ENCODE data around the gene CTNND2. TPM values are rescaled to one million over a fixed set of nuclear protein-coding genes. Genes with fewer than 3 reads are reported as not detected.

CTNND2 gene
- total and polyA plus RNA-seq, 9 of the 15 experiments (the other 6 are each of a cell fraction or from before 2014, with no cell fraction given) = 0.03 to 0.35 TPM; not detected in 7

GRCh38 chr5:11429254-11429653 lies 475.0 kb downstream of the CTNND2 start (continued):
- no peak for TF ChIP-seq PRPF4 (IDR thresholded peaks at IDR 0.05; ENCODE audit: insufficient read depth, low read depth, low read length, poor library complexity, severe bottlenecking)
- TF ChIP-seq CHD1 (IDR thresholded peaks at IDR 0.05; ENCODE audit: low read length) = no peak

- H3K4me2 ChIP-seq (ENCODE audit: insufficient read depth, low read length) = no peak overlapping the region
- no peak overlapping the region for H3K9ac ChIP-seq (ENCODE audit: insufficient read depth in 1 of 2, low read depth in 2 of 2, low read length in 2 of 2)
- no peaks in the 10 kb centered on the region for H3K27me3 ChIP-seq (ENCODE audit: control insufficient read depth in 2 of 2, insufficient read depth in 2 of 2, low read length in 2 of 2)
- DNase-seq (ENCODE audit: extremely low read depth in 1 of 4, low spot score in 3 of 4) (no peak), ATAC-seq (no peak), FAIRE-seq (no peak)
- intact Hi-C loops (cut with micrococcal nuclease) (no loop called here), in situ Hi-C loops (cut with MboI) (no loop called here)
- 0% methylated on average over 1 of the region's 1 CpG for WGBS (ENCODE audit: insufficient coverage, low coverage, missing lambda C conversion rate)
- H3K79me2 ChIP-seq (ENCODE audit: control insufficient read depth, insufficient read depth, low read length) = no peaks in the 10 kb centered on the region
- no peak overlapping the region for H3K27ac ChIP-seq (ENCODE audit: extremely low read depth, low read depth, low read length)
- no peak overlapping the region for H3K4me3 ChIP-seq
- no TSS peak for BruUV-seq (replicated peaks)
- POLR2A ChIA-PET = interaction anchor here (0.6 kb wide), 1 partner anchor 1901 kb away, joined by 7 read pairs; no protein-coding TSS in a partner anchor
- CTCF ChIA-PET (ENCODE audit: low intra/inter-chr PET ratio) = no interaction called here
- H3K4me1 ChIP-seq (replicated peaks in 1 of 2; ENCODE audit: control insufficient read depth in 2 of 2, insufficient read depth in 2 of 2, low read length in 2 of 2) = no peaks in the 10 kb centered on the region
- H3K36me3 ChIP-seq (ENCODE audit: control insufficient read depth, insufficient read depth, low read length) = no peaks in the 10 kb centered on the region
- no peaks in the 10 kb centered on the region for H3K9me1 ChIP-seq (ENCODE audit: control insufficient read depth, insufficient read depth, low read length)
- H2AFZ ChIP-seq (ENCODE audit: low read depth, low read length) = no peak overlapping the region
- H4K20me1 ChIP-seq (replicated peaks; ENCODE audit: control insufficient read depth, insufficient read depth, low read length) = no peaks in the 10 kb centered on the region
- no peaks in the 10 kb centered on the region for H3K9me3 ChIP-seq (replicated peaks; ENCODE audit: control insufficient read depth, insufficient read depth, low read depth, low read length)
- TF ChIP-seq, protein P1, sequence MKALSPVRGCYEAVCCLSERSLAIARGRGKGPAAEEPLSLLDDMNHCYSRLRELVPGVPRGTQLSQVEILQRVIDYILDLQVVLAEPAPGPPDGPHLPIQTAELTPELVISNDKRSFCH (CRISPR knock-in tag; IDR thresholded peaks at IDR 0.05) = no peak
- TF ChIP-seq, protein P1 (tag; IDR thresholded peaks at IDR 0.05) = no peak
- TF ChIP-seq HDAC3 (IDR thresholded peaks at IDR 0.05; ENCODE audit: borderline replicate concordance, partially characterized antibody) = no peak
- no peak for TF ChIP-seq RBM14 (IDR thresholded peaks at IDR 0.05; ENCODE audit: borderline replicate concordance, insufficient read depth, low read depth, low read length)
- TF ChIP-seq, protein P2, sequence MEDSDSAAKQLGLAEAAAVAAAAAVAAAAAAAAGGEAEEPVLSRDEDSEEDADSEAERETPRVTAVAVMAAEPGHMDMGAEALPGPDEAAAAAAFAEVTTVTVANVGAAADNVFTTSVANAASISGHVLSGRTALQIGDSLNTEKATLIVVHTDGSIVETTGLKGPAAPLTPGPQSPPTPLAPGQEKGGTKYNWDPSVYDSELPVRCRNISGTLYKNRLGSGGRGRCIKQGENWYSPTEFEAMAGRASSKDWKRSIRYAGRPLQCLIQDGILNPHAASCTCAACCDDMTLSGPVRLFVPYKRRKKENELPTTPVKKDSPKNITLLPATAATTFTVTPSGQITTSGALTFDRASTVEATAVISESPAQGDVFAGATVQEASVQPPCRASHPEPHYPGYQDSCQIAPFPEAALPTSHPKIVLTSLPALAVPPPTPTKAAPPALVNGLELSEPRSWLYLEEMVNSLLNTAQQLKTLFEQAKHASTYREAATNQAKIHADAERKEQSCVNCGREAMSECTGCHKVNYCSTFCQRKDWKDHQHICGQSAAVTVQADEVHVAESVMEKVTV (CRISPR knock-in tag; IDR thresholded peaks at IDR 0.05) = no peak
- TF ChIP-seq L3MBTL2 (IDR thresholded peaks at IDR 0.05) = no peak
- TF ChIP-seq CXXC5 (CRISPR knock-in tag; IDR thresholded peaks at IDR 0.05) = no peak
- TF ChIP-seq, protein P3, sequence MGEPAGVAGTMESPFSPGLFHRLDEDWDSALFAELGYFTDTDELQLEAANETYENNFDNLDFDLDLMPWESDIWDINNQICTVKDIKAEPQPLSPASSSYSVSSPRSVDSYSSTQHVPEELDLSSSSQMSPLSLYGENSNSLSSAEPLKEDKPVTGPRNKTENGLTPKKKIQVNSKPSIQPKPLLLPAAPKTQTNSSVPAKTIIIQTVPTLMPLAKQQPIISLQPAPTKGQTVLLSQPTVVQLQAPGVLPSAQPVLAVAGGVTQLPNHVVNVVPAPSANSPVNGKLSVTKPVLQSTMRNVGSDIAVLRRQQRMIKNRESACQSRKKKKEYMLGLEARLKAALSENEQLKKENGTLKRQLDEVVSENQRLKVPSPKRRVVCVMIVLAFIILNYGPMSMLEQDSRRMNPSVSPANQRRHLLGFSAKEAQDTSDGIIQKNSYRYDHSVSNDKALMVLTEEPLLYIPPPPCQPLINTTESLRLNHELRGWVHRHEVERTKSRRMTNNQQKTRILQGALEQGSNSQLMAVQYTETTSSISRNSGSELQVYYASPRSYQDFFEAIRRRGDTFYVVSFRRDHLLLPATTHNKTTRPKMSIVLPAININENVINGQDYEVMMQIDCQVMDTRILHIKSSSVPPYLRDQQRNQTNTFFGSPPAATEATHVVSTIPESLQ (CRISPR knock-in tag; IDR thresholded peaks at IDR 0.05) = no peak
- TF ChIP-seq, protein P4, sequence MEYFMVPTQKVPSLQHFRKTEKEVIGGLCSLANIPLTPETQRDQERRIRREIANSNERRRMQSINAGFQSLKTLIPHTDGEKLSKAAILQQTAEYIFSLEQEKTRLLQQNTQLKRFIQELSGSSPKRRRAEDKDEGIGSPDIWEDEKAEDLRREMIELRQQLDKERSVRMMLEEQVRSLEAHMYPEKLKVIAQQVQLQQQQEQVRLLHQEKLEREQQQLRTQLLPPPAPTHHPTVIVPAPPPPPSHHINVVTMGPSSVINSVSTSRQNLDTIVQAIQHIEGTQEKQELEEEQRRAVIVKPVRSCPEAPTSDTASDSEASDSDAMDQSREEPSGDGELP (CRISPR knock-in tag; IDR thresholded peaks at IDR 0.05; ENCODE audit: borderline replicate concordance) = no peak
- TF ChIP-seq, protein P5, sequence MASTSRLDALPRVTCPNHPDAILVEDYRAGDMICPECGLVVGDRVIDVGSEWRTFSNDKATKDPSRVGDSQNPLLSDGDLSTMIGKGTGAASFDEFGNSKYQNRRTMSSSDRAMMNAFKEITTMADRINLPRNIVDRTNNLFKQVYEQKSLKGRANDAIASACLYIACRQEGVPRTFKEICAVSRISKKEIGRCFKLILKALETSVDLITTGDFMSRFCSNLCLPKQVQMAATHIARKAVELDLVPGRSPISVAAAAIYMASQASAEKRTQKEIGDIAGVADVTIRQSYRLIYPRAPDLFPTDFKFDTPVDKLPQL (IDR thresholded peaks at IDR 0.05; ENCODE audit: extremely low read depth, insufficient read length) = no peak
- TF ChIP-seq ETS2 (tag; IDR thresholded peaks at IDR 0.05; ENCODE audit: borderline replicate concordance, poor library complexity, severe bottlenecking) = no peak
Measured at GRCh38 chr5:11427569-11427968, 476.7 kb downstream of the CTNND2 start.

Data from K562 (cell line).